NOMO-1 treated with DMSO at 0.1 percent for 48 hours (cell line): ENCODE data around the gene SORCS3.
"Not testable (repeated sequence)": the region's sequence is repeated elsewhere in the genome, so short reads cannot be mapped to it uniquely, and the experiment has no call there.

Source experiments
- DNase-seq: peaks from one replicate; lab custom pipeline; 2025; ENCODE audit not compliant: unreplicated experiment; lab: John Stamatoyannopoulos, UW

SORCS3 gene

DNA sequence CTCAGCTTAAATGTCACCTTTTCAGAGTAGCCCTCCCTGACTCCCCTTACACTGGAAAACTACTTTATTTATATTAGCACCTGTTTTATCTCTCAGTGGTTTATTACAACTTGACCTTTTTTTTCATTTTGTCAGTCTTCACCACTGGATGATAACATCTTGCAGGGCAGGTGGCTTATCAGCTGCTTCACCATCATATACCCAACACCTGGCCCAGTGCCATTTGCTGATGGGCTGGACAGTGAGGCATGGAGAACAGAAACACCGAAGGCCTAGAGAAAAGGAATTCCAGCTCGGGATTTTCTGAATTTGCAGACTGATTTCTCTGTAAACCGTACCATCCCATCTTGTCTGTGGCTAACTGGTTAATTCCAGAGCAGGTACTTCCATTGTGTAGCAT lies 48.5 kb downstream of the SORCS3 start:
- DNase-seq: no peak

DNA sequence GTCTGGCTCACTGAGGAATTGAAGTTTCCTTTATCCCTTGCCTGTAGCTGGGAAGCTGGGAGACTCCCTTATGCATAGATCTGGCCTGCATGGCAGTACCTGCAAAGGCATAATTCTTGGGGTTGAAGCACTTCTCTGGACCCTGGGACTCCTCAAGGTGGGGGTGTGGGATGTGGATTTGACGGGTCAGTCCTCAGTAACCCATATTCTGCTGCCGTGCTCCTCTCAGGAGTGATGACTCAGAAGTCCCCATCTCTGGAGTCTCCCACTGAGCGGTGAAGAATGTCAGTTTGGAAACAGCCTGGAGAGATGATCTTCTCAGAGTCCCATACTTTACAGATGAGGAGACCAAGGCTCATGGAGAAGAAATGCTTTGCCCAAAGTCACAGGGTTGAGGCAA lies 49.0 kb downstream of the SORCS3 start:
- DNase-seq: no peak

DNA sequence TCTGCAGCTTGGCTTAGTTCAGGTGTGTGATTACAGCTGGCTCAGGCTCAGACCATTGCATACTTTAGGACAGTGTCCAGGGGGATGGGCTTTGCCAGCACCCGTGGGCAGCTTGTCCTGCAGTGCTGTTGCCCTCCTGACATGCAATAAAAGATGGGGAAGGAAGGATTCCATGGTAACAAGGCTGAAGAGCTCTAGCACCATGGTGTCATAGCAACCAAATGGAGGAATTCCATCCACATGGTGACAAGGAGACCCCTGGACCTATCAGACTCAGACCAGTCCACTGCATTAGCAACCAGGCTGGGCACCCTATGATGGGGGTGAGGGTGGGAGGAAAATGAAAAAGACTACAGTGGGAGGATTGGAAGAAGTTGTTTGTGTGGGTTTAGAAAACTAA lies 49.9 kb downstream of the SORCS3 start:
- no peak for DNase-seq

DNA sequence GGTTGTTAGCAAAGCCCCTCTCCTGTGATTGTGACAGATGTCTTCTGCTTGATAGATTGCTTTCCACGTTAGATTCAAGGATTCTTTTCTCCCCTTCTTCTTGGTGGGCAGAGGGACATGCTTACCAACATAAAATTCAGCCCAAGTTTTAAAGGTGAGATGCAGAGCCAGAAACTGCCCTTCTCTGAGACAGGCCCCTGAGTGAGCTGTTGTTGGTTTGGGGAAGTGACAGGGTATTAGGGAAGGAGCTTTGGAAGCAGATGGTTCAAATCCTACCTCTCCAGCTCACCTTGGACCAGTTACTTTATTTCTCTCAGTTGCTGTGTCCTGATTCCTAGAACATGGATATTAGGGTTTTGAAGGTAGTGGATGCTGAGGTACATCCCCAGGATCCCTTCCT lies 53.0 kb downstream of the SORCS3 start:
- no peak for DNase-seq

DNA sequence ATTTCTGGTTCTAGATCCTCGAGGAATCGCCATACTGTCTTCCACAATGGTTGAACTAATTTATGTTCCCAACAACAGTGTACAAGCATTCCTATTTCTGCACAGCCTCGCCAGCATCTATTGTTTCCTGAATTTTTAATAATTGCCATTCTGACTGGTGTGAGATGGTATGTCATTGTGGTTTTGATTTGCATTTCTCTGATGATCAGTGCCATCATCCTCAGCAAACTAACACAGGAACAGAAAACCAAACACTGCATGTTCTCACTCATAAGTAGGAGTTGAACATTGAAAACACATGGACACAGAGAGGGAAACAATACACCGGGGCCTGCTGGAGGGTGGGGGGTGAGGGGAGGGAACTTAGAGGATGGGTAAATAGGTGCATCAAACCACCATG lies 62.2 kb downstream of the SORCS3 start:
- not testable (repeated sequence) for DNase-seq

DNA sequence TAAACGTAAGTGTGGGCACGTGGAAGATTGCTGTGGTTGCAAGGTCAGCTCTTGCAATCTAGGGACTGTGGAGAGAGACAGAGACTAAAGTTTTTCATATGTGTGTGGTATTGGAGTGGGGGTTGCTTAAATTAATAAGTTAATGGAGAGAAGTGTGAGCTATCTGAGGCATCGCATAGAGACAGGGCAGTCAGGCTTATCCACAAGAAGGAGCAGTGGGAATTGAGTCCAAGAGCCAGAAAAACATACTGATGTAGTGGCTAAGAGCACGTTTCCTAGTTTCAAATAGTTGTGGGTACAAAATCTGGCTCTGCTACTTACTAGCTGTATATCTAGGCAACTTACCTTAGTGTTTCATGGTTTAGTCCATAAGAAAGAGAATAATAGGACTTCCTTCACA lies 65.8 kb downstream of the SORCS3 start:
- no peak for DNase-seq

DNA sequence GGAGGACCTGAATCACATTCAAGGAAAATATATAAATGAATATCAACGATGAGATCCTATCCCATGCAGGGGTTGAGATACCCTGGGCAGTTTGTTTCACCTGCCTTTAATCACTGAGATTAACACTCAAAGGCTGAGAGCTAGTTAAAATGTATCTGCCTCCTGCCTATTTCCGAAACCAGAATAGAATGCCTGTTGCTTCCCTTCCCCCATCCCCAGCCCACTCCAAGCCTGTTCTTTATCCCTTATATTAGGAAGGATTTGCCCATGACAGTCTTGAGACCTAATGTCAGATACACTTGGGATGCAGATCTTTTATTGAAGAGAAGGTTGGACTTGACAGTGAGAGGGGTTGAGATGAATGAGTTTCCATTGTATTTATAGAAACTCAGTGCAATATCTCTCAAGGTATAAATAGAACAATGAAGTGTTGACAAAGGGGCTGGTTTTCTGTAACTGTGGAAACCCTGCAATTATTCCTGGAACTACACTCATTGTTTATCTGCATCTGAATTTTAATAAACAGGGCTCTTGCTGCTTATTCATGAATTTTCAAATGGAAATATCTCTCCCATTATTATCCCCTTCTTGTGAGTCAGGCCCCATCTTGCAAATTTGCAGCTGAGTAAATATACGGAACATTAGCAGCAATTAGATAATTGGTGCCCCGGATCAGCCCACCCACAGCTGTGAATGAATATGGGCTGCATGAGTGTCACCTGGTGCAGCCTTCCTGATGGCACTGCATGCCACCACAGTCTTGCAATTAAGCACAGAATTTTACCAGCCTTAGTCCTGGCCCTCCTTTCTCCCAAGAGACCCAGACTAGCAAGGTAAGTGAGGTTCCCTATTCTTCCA lies 66.7 kb downstream of the SORCS3 start:
- DNase-seq: no peak

DNA sequence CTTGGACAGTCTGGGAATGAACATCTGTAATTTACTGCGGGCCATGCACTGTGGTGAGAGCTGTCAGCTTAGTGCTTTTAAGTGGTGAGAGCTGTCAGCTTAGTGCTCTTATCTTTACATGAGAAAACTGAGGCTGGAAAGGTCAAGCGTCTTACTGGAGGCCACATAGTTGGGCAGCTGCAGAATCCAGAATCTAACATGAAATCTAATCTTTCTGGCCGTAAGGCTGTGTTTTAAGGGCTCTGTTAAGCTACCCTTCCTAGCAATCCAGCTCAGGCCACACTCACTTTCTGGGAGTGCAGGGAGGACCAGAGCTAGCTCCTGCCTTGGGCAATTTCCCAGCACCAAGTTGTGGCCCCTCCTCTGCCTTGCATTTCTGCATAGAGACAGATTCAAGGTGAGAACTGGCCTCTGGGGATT lies 70.2 kb downstream of the SORCS3 start:
- DNase-seq: no peak

DNA sequence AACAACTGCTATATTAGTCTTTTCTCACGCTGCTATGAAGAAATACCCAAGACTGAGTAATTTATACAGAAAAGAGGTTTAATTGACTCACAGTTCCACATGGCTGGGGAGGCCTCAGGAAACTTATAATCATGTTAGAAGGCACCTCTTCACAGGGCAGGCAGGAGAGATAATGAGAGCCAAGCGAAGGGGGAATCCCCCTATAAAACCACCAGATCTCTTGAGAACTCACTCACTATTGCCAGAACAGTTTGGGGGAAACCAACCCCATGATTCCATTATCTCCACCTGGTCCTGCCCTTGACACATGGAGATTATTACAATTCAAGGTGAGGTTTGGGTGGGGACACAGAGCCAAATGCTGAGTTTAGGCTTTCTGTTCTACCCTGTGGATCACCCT lies 89.5 kb downstream of the SORCS3 start:
- DNase-seq: not testable (repeated sequence)

DNA sequence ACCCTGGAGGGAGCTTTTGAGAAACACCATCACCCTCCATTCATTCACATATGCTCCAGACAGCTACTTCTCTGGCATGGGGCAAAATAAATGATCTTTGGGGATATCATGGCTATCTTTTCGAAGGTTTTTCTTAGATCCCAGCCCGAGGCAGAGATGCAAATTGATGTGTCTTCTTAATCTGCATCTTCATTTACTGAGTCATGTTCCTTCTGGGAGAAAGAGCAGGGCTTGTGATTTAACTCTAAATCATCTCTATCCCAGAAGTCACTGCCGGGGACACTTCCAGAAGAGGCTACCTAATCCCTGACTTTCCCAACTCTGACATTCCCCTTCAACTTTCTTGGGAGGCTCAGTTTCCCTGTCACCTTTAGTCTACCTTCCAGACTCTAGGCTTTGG lies 90.1 kb downstream of the SORCS3 start:
- no peak for DNase-seq

DNA sequence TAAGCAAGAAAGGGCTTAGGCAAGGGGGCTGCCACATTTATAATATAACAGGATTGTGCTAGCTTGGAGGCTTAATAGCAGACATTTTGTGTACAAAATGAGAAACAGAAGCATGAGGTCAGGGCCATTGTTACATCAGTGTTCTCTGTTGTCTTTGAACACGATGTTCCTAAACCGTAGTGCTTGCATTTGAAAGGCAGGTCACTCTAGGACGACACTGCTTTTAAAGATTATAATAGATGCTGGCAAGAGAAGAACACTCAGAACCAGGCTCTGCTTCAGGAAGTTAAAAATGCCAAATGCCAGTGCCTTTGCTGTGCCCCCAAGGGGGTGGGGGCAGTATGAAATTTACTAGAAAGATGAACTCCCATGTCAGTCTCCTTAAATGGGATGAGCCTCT lies 91.1 kb downstream of the SORCS3 start:
- no peak for DNase-seq

DNA sequence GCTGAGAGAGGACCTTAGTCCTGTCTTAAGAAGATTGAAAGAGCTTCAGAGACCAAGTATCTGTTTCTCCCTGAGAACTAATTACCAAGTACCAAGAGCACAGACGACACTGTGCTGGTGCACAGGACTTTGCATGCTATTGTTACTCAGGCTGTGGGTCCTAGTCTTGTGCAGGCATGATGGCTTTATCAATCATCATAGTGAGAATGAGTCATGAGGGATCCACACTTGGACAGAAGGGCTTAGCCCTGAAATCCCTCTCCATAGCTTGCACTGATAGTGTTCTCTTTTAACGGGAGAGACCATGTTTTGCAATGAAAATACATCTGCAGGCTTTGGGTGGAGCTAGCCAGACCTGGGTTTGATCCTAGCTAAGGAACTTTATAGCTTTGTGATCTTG lies 93.3 kb downstream of the SORCS3 start:
- DNase-seq: no peak

DNA sequence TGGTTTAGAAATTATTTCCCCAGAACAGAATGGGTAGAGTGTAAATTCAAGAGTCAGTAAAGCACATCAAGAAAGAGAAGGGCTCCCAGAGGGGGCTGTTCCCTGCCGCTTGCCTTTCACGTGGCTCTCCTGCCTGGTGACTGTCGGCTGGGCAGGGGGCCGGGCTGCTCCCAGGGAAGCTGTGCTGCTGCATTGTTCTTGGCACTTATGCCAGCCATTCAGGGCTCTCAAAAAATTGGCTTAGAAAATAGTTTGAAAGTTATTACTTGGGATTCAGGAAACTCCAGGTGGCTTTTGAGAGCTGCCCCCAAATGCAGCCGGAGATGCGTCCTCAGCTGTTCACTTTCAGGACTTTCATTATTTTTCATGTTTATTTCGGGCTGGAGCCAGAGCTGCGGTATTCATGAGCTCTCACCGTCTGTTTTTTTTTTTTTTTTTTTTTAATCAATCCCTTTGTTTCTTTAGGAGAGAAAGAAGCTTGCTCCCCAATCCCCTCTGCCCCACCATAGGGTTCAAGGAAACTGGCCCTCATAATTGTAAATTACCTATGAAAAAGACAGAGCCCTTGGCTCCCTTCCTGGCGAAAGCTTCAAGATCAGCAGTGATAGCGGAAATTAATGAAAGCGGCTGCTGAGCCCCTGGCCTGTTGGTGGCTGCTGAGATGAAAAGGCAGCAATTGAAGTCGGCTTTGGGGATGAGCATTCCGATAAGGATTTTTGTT lies 94.1 kb downstream of the SORCS3 start:
- no peak for DNase-seq

DNA sequence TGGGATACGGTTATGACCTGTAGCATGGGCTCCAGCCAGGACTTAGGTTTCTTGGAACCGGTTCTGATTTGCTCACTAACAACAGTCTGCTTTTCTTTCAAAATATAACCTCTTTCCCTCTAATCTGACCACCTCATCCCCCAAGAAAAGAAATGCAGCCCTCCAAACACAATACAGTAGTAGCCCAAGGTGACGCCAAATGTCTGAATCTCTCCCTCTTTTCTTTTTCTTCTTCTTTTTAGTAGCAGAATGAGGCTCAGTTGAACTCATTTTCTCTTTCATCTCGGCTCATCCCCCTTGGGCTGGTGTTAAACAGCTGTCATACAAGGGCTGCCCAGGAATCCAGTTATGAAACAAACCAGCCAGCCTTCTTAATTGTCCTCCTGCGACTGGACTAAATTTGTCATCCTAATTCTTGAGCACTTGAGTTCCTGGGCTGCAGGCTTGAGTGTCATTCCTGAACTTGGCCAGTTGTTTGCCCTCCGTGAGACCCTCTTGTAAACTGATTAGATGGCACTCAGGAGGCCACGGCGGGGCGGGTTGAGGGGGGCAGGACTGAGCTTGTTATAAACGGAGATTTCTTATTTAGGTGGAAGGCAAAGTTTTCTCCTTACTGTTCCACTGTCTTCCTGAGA lies 94.8 kb downstream of the SORCS3 start:
- DNase-seq: no peak

DNA sequence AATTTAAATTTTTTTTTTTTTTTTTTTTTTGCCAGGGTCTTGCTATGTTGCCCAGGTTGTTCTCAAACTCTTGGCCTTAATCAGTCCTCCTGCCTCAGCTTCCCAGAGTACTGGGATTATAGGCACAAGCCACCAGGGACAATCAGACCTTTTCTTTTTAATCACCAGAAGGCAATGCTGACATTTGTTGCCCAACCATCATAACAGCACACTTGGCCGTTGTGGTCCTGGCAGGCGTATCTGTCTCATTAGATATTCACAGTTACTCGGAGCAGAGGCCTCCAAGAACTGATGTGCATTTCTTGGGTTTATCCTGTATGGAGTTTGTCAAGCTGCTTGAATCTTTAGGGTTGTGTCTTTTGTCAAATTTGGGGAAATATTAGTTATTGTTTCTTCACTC lies 100.0 kb downstream of the SORCS3 start:
- DNase-seq: no peak

DNA sequence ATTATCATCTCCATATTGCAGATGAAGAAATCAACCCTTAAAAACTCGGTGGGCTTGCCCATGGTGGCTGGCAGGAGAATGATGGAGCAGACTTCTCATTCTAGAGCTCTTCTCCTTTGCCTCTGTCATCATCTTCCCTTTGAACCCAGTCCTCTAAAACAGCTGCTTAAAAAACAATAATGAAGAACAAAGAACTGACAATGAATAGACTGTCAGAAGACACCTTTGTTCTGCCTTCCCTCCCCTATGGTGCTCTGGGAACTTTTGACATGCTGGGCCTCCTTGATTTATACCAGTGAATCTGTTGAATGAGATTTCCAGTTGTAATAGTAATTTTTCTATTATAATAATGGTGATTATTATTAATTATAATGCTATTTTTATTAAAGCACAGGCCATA lies 103.0 kb downstream of the SORCS3 start:
- DNase-seq: no peak

DNA sequence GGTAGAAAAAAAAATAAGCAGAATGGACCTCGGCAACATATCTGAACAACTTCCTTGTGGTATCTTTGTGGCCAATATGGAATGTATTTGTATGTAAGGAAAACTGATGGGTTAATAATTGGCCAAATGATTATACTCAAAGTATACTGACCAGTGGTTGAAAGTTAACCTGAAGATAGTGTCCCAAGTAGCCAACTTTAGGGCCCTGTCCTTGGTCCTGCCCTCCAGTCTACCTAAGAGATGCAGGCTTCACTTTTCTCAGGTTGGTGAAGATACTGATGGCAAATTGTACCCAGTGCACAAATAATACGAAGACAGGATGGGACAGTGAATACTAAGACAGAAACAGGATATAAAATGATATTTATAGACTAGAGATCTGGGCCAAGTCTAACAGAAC lies 109.2 kb downstream of the SORCS3 start:
- no peak for DNase-seq

DNA sequence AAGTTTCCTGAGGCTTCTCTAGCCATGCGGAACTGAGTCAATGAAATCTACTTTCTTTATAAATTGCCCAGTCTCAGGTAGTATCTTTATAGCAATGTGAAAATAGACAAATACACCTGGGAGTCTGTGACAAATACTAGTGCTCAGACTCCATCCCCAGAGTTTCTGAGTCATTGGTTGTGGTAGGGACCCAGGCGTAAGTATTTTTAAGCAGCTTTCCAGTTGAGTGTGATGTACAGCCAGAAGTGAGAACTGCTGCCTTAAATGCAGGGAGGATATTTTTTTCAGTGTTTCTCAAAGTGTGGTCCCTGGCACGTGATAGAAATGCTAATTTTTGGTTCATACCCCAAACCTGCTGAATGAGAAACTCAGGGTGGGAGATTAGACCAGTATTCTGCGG lies 121.7 kb downstream of the SORCS3 start:
- no peak for DNase-seq

DNA sequence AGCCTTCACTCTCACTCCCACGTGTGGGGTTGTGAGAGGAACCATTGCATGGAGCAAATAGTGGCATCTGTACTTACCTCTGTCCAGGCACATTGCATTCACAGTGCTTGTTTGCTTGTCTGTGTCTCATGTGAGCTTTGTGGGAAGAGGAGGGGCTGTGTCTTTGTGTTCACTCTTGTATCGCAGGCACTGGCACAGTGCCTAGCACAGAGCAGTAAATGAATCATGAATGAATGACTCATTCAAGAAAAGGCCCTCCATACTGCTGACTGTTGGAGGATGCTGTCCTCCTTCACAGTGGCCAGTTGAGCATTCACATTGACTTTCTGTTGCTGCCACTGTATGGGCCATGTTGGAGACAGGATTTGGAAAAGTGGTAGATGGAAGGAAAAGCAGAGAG lies 125.3 kb downstream of the SORCS3 start:
- no peak for DNase-seq

DNA sequence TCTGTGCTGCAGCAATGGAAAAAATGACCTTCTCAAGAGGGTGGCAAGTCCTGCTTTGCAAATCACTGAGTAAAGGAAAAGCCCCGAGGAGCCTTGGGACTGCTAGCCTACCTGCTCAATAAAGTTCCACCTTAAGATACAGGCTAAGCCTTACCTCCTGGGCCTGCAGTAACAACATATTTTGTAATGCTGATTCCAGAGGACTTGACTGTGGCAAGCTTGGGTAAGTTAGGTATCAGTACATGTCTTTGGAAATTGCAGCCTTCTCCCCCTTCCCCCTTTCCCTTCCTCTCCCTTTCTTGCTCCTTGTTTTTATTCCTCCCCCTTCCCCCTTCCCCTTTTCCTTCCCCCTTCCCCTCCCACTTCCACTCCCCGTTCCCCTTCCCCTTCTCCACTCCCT lies 126.2 kb downstream of the SORCS3 start:
- DNase-seq: no peak

DNA sequence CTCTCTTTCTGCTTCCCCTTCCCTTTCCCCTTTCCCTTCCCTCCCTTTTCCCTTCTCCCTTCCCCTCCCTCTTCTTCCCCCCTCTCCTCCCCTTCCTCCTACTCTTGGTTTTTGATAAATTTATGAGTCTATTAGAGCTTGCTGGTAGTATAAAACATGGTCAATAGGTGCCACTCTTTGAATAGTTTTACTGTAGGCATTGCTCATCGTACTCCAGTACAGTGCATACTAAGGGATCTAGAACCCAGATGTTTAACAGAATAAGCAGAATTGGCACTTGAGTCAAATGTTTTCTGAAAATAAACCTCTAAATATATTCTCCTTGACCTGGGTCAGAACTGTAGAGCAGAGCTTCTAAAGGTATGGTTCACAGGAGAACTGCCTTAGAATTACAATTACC lies 126.7 kb downstream of the SORCS3 start:
- DNase-seq: no peak

DNA sequence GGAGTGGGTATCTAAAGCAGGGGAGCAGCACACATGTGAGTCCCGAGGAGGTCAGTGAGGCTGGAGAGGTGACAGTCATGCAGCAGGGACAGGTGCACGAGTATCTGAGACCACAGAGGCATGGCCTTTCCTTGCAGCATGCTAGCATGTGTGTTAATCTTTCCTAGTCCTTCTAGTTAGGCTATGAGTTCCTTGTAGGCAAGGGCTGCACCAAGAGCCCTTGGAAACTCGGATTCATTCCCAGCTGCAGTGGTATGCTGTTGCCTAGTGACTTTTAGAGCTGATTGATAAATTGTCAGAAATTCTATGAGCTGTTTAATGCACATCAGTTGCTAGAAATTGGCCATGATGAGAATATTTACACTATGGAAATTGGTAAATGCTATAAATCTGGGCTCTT lies 132.0 kb downstream of the SORCS3 start:
- no peak for DNase-seq
